HCT116 (cell line): Measurements from ENCODE around the gene GRIFIN. TPM values are rescaled to one million over a fixed set of nuclear protein-coding genes. Genes with fewer than 3 reads are reported as not detected.

Source experiments
- ATAC-seq: fragments of 200-7000 bp; cut with Tn5 transposase; 2 replicates; pipeline ENCODE4 v1.9.1; 2020; ENCODE audit warnings: mild to moderate bottlenecking, moderate library complexity
- BruUV-seq: library from RNA; stranded (reverse); fragments of 400-500 nt; replicated peaks from 2 replicates; lab custom pipeline; 2021; lab: Mats Ljungman, UMichigan
- CTCF ChIA-PET: fragments of 300-600 bp; sonication (Branson Sonifier 250); formaldehyde crosslinking; loops from one replicate; lab custom pipeline; 2021; ENCODE audit warnings: antibody characterized with exemption; lab: Charles Lee
- POLR2A ChIA-PET: fragments of 300-600, 350-600 bp; sonication (Branson Sonifier 250); formaldehyde crosslinking; loops from one replicate; lab custom pipeline; 2021; ENCODE audit warnings: antibody characterized with exemption; lab: Charles Lee
- RAD21 ChIA-PET, 2 experiments: fragments of 300-600 bp; sonication (Branson Sonifier 250); formaldehyde crosslinking; loops; one replicate each; lab custom pipeline; 2023; ENCODE audit warnings: low total read pairs in 2 of 2; ENCODE audit not compliant: uncharacterized antibody in 2 of 2, unreplicated experiment in 2 of 2, low non-redundant PET in 1 of 2; lab: Charles Lee
- DNase-seq: peaks from one replicate; pipeline ENCODE4 v3.0.0-alpha.2; 2010; ENCODE audit warnings: low read depth, low spot score
- H2AFZ ChIP-seq: fragments of 200-600 bp; shearing (Covaris generic), sonication (generic); 2 replicates; pipeline ENCODE4 v1.6.1; 2017; ENCODE audit warnings: low read depth, mixed run types, mixed read lengths, antibody characterized with exemption, low read length; ENCODE audit not compliant: poor library complexity, severe bottlenecking
- H3K27ac ChIP-seq: 2 replicates; pipeline ENCODE4 v1.5.1; 2012; ENCODE audit warnings: low read depth, low read length
- H3K27me3 ChIP-seq: fragments of 200-600 bp; sonication (generic); 2 replicates; pipeline ENCODE4 v1.6.1; 2016; ENCODE audit warnings: mixed run types, low read length, mixed read lengths; ENCODE audit not compliant: insufficient read depth
- H3K36me3 ChIP-seq, 2 experiments: fragments of 200-500 bp in 1 of 2; fragments of 200-600 bp in 1 of 2; sonication (Bioruptor generic) in 1 of 2; sonication (generic) in 1 of 2; 2 replicates each; pipeline versions ENCODE4 v1.5.1 to v1.6.1; 2014 to 2016; ENCODE audit warnings: low read length in 2 of 2, inconsistent platforms in 1 of 2, mixed read lengths in 1 of 2, mixed run types in 1 of 2; ENCODE audit not compliant: insufficient read depth in 2 of 2, control insufficient read depth in 1 of 2
- H3K4me1 ChIP-seq, 2 experiments: fragments of 200-600 bp in 1 of 2; sonication (generic) in 1 of 2; 2 replicates each; pipeline versions ENCODE4 v1.5.1 to v1.6.1; 2012 to 2017; ENCODE audit warnings: low read length in 2 of 2, inconsistent platforms in 1 of 2, mild to moderate bottlenecking in 1 of 2, mixed read lengths in 1 of 2, mixed run types in 1 of 2, moderate library complexity in 1 of 2; ENCODE audit not compliant: insufficient read depth in 2 of 2, control insufficient read depth in 1 of 2
- H3K4me2 ChIP-seq: fragments of 200-600 bp; sonication (generic); 2 replicates; pipeline ENCODE4 v1.6.1; 2017; ENCODE audit warnings: mixed run types, low read length, mixed read lengths
- H3K4me3 ChIP-seq, 2 experiments: fragments of 200-600 bp in 1 of 2; sonication (generic) in 1 of 2; replicated peaks in 1 of 2; 2 replicates each; pipeline ENCODE4 v1.5.1; 2011 to 2016; ENCODE audit warnings: low read length in 2 of 2, control low read depth in 1 of 2, low read depth in 1 of 2, mild to moderate bottlenecking in 1 of 2, mixed read lengths in 1 of 2, mixed run types in 1 of 2
- H3K79me2 ChIP-seq: fragments of 200-600 bp; sonication (generic); 2 replicates; pipeline ENCODE4 v1.6.1; 2017; ENCODE audit warnings: mild to moderate bottlenecking, mixed run types, low read length, moderate library complexity, mixed read lengths; ENCODE audit not compliant: insufficient read depth
- H3K9ac ChIP-seq: fragments of 200-600 bp; sonication (generic); 2 replicates; pipeline ENCODE4 v1.6.1; 2016; ENCODE audit warnings: low read length, mixed read lengths
- H3K9me2 ChIP-seq: fragments of 200-600 bp; sonication (generic), shearing (Covaris generic); 2 replicates; pipeline ENCODE4 v1.6.1; 2017; ENCODE audit warnings: mixed run types, mild to moderate bottlenecking, moderate library complexity; ENCODE audit not compliant: insufficient read depth
- H3K9me3 ChIP-seq, 2 experiments: fragments of 200-500 bp in 1 of 2; fragments of 200-600 bp in 1 of 2; sonication (Bioruptor generic) in 1 of 2; sonication (generic) in 1 of 2; 2 replicates each; pipeline ENCODE4 v1.6.1; 2014 to 2017; ENCODE audit warnings: low read length in 2 of 2, mixed read lengths in 2 of 2, inconsistent platforms in 1 of 2, low read depth in 1 of 2, mild to moderate bottlenecking in 1 of 2, mixed run types in 1 of 2, moderate library complexity in 1 of 2; ENCODE audit not compliant: control insufficient read depth in 1 of 2, insufficient read depth in 1 of 2
- H4K20me1 ChIP-seq: fragments of 200-600 bp; sonication (generic), shearing (Covaris generic); 2 replicates; pipeline ENCODE4 v1.6.1; 2017; ENCODE audit warnings: mixed run types, mild to moderate bottlenecking, moderate library complexity; ENCODE audit not compliant: insufficient read depth
- CBX3 ChIP-seq: IDR thresholded peaks from 2 replicates; pipeline ENCODE4 v1.6.1; 2012; ENCODE audit warnings: low read depth
- CEBPB ChIP-seq: IDR thresholded peaks from 2 replicates; pipeline ENCODE4 v1.6.1; 2012; ENCODE audit warnings: low read depth
- CTCF ChIP-seq, 3 experiments: fragments of 200-600 bp in 1 of 3; sonication (generic) in 1 of 3; IDR thresholded peaks in 2 of 3; conservative IDR thresholded peaks in 1 of 3; 2 replicates each; pipeline ENCODE4 v1.5.1; 2012 to 2017; ENCODE audit warnings: low read depth in 2 of 3, low read length in 2 of 3, antibody characterized with exemption in 1 of 3, borderline replicate concordance in 1 of 3, control low read depth in 1 of 3, mild to moderate bottlenecking in 1 of 3, mixed read lengths in 1 of 3, mixed run types in 1 of 3, moderate library complexity in 1 of 3; ENCODE audit not compliant: insufficient read depth in 1 of 3
- EGR1 ChIP-seq: IDR thresholded peaks from 2 replicates; pipeline ENCODE4 v1.6.1; 2012; ENCODE audit warnings: low read depth
- EZH2phosphoT487 ChIP-seq: fragments of 200-600 bp; IDR thresholded peaks from 2 replicates; pipeline ENCODE4 v1.6.1; 2018; ENCODE audit warnings: antibody characterized with exemption, borderline replicate concordance
- FOSL1 ChIP-seq: IDR thresholded peaks from 2 replicates; pipeline ENCODE4 v1.6.1; 2012; ENCODE audit warnings: low read depth
- JUND ChIP-seq: IDR thresholded peaks from 2 replicates; pipeline ENCODE4 v1.6.1; 2012
- POLR2AphosphoS5 ChIP-seq: IDR thresholded peaks from 2 replicates; pipeline ENCODE4 v1.6.1; 2011; ENCODE audit warnings: mild to moderate bottlenecking, low read depth, low read length, moderate library complexity
- RAD21 ChIP-seq: IDR thresholded peaks from 2 replicates; pipeline ENCODE4 v1.6.1; 2012; ENCODE audit warnings: low read depth, mild to moderate bottlenecking
- REST ChIP-seq: IDR thresholded peaks from 2 replicates; pipeline ENCODE4 v1.6.1; 2012; ENCODE audit warnings: low read depth
- SIN3A ChIP-seq: IDR thresholded peaks from 2 replicates; pipeline ENCODE4 v1.6.1; 2012; ENCODE audit warnings: low read depth
- SP1 ChIP-seq: IDR thresholded peaks from 2 replicates; pipeline ENCODE4 v1.6.1; 2012; ENCODE audit warnings: low read depth
- SRF ChIP-seq: IDR thresholded peaks from 2 replicates; pipeline ENCODE4 v1.6.1; 2012; ENCODE audit warnings: low read depth
- YY1 ChIP-seq: IDR thresholded peaks from 2 replicates; pipeline ENCODE4 v1.6.1; 2011; ENCODE audit warnings: low read length, low read depth, moderate library complexity, mild to moderate bottlenecking; ENCODE audit not compliant: insufficient replicate concordance; ENCODE audit errors: extremely low read depth
- ZNF274 ChIP-seq: fragments of 200-500 bp; sonication (Bioruptor generic); IDR thresholded peaks from 2 replicates; pipeline ENCODE4 v1.6.1; 2014; ENCODE audit warnings: mild to moderate bottlenecking, low read depth, low read length, inconsistent platforms
- intact Hi-C: fragments of 100-400 bp; cut with micrococcal nuclease; formaldehyde crosslinking; loops from 2 replicates; pipeline ENCODE4 v1.10.0; 2022
- total RNA-seq: library from RNA; stranded (reverse); gene quantifications from one replicate; pipeline ENCODE4 v1.2.1, GENCODE V29; 2021; ENCODE audit not compliant: unreplicated experiment
- TF ChIP-seq, protein P1 (sequence below): IDR thresholded peaks from 2 replicates; pipeline ENCODE4 v1.6.1; 2012

Gene GRIFIN
- total RNA-seq, 1 experiment from 2014 or later, result not detected

GRCh38 chr7:2445898-2446555, 30.2 kb downstream of the GRIFIN start:
- H3K36me3 ChIP-seq, result no peaks in the 10 kb centered on the region
- H3K79me2 ChIP-seq, result no peaks in the 10 kb centered on the region
- RAD21 ChIA-PET, result no interaction called here
- TF ChIP-seq CEBPB (no peak), EZH2phosphoT487 (no peak), RAD21 (no peak), SP1 (no peak), SIN3A (no peak), SRF (no peak)
- BruUV-seq, result no TSS peak
- no peaks in the 10 kb centered on the region for H4K20me1 ChIP-seq
- H3K9me2 ChIP-seq, result no peaks in the 10 kb centered on the region
- CTCF ChIA-PET, result no interaction called here
- H3K9ac ChIP-seq, result no peak overlapping the region
- H2AFZ ChIP-seq, result no peak overlapping the region
- no peak overlapping the region for H3K27ac ChIP-seq
- no peak overlapping the region for H3K4me3 ChIP-seq
- no peak for ATAC-seq
- no peaks in the 10 kb centered on the region for H3K27me3 ChIP-seq
- intact Hi-C loops, result no loop called here
- POLR2A ChIA-PET, result no interaction called here
- H3K9me3 ChIP-seq, result no peaks in the 10 kb centered on the region
- DNase-seq, result no peak
- no peak overlapping the region for H3K4me2 ChIP-seq
- peaks cover 4 to 6% of the 10 kb centered on the region in 2 experiments; a peak in 3 of 4 replicates for H3K4me1 ChIP-seq

GRCh38 chr7:2445047-2445446, 31.2 kb downstream of the GRIFIN start:
- Histone ChIP-seq H3K9me2 (no peaks in the 10 kb centered on the region), H3K4me1 (peaks cover 0 to 3% of the 10 kb centered on the region in 2 experiments; a peak in 1 of 4 replicates), H3K4me3 (no peak overlapping the region), H3K9ac (no peak overlapping the region), H4K20me1 (no peaks in the 10 kb centered on the region), H3K27me3 (no peaks in the 10 kb centered on the region), H3K4me2 (no peak overlapping the region), H3K79me2 (no peaks in the 10 kb centered on the region), H3K36me3 (no peaks in the 10 kb centered on the region), H3K9me3 (no peaks in the 10 kb centered on the region), H2AFZ (no peak overlapping the region), H3K27ac (no peak overlapping the region)
- intact Hi-C loops, result no loop called here
- DNase-seq (no peak), ATAC-seq (no peak)
- POLR2A ChIA-PET, result no interaction called here
- CTCF ChIA-PET, result no interaction called here
- RAD21 ChIA-PET, result no interaction called here
- BruUV-seq, result no TSS peak
- no peak for TF ChIP-seq REST
- no peak for TF ChIP-seq CBX3
- no peak for TF ChIP-seq CEBPB
- no peak for TF ChIP-seq JUND
- TF ChIP-seq, protein P1, sequence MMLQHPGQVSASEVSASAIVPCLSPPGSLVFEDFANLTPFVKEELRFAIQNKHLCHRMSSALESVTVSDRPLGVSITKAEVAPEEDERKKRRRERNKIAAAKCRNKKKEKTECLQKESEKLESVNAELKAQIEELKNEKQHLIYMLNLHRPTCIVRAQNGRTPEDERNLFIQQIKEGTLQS, result no peak
- TF ChIP-seq POLR2AphosphoS5, result no peak
- TF ChIP-seq CTCF (IDR thresholded peaks at IDR 0.05 in 2 of 3, conservative IDR thresholded peaks at IDR 0.05 in 1 of 3; ENCODE audit: borderline replicate concordance in 1 of 3, insufficient read depth in 1 of 3, low read depth in 2 of 3, low read length in 2 of 3), result no peak
- TF ChIP-seq SP1, result no peak
- no peak for TF ChIP-seq EGR1
- no peak for TF ChIP-seq YY1
- TF ChIP-seq SIN3A, result no peak
- TF ChIP-seq EZH2phosphoT487, result no peak
- TF ChIP-seq ZNF274, result no peak
- TF ChIP-seq FOSL1, result no peak
